HEK293T (cell line): Measurements from ENCODE around the gene CNTNAP1.
A peak's percentile ranks its signal among the peaks of the same experiment; 100 is the strongest.

ENCODE experiments used
- CTCF ChIA-PET: fragments of 350-600 bp; formaldehyde crosslinking; extraction: SDS; loops from one replicate; lab custom pipeline; 2021; ENCODE audit warnings: antibody characterized with exemption, inconsistent platforms; lab: Yijun Ruan, JAX
- POLR2A ChIA-PET: fragments of 350-600 bp; formaldehyde crosslinking; extraction: SDS; loops from one replicate; lab custom pipeline; 2020; ENCODE audit warnings: antibody characterized with exemption, inconsistent platforms; lab: Yijun Ruan, JAX
- DNase-seq: peaks from one replicate; pipeline ENCODE4 v3.0.0; 2012; ENCODE audit warnings: mixed read lengths; ENCODE audit errors: extremely low spot score
- ARNT ChIP-seq: fragments of 450-650 bp; IDR thresholded peaks from 2 replicates; pipeline ENCODE4 v1.6.1; 2017; ENCODE audit warnings: mild to moderate bottlenecking
- BHLHE40 ChIP-seq: fragments of 450-650 bp; IDR thresholded peaks from 2 replicates; pipeline ENCODE4 v1.6.1; 2016; ENCODE audit warnings: mild to moderate bottlenecking, moderate library complexity, borderline replicate concordance
- CTBP1 ChIP-seq: fragments of 450-650 bp; IDR thresholded peaks from 2 replicates; pipeline ENCODE4 v1.6.1; 2016; ENCODE audit warnings: borderline replicate concordance
- ELF4 ChIP-seq: fragments of 450-650 bp; IDR thresholded peaks from 2 replicates; pipeline ENCODE4 v1.6.1; 2017; ENCODE audit warnings: antibody characterized with exemption
- FOXA1 ChIP-seq: fragments of 450-650 bp; IDR thresholded peaks from 2 replicates; pipeline ENCODE4 v1.6.1; 2016; ENCODE audit warnings: mild to moderate bottlenecking
- FOXM1 ChIP-seq: fragments of 450-650 bp; IDR thresholded peaks from 2 replicates; pipeline ENCODE4 v1.6.1; 2017; ENCODE audit warnings: mild to moderate bottlenecking, borderline replicate concordance
- HDGF ChIP-seq: fragments of 450-650 bp; IDR thresholded peaks from 2 replicates; pipeline ENCODE4 v1.6.1; 2017; ENCODE audit warnings: antibody characterized with exemption, borderline replicate concordance
- L3MBTL2 ChIP-seq: fragments of 450-650 bp; conservative IDR thresholded peaks from 2 replicates; pipeline ENCODE4 v1.6.1; 2016; ENCODE audit warnings: mild to moderate bottlenecking
- NFRKB ChIP-seq: fragments of 450-650 bp; IDR thresholded peaks from 2 replicates; pipeline ENCODE4 v1.6.1; 2016; ENCODE audit warnings: mild to moderate bottlenecking, moderate library complexity
- SP1 ChIP-seq: fragments of 450-650 bp; IDR thresholded peaks from 2 replicates; pipeline ENCODE4 v1.6.1; 2017
- SUZ12 ChIP-seq: fragments of 450-650 bp; IDR thresholded peaks from 2 replicates; pipeline ENCODE4 v1.6.1; 2016; ENCODE audit warnings: mild to moderate bottlenecking
- ZNF384 ChIP-seq: fragments of 450-650 bp; IDR thresholded peaks from 2 replicates; pipeline ENCODE4 v1.6.1; 2016
- TF ChIP-seq, protein P1 (sequence below): fragments of 450-650 bp; IDR thresholded peaks from 2 replicates; pipeline ENCODE4 v1.6.1; 2016

Gene CNTNAP1

GRCh38 chr17:42677012-42677857 lies 5.1 kb upstream of the CNTNAP1 start:
- CTCF ChIA-PET, result interaction anchor here (0.7 to 2.2 kb wide), 4 partner anchors 14 to 99 kb away, joined by 3 to 11 read pairs (median 4); partner anchors contain the start of genes PSMC3IP and TUBG2
- POLR2A ChIA-PET, result interaction anchor here (0.6 to 6.5 kb wide), 17 partner anchors 12 to 692 kb away, joined by 3 to 122 read pairs (median 5); partner anchors contain the start of genes BECN1, MLX, PSMC3IP and RETREG3

DNA sequence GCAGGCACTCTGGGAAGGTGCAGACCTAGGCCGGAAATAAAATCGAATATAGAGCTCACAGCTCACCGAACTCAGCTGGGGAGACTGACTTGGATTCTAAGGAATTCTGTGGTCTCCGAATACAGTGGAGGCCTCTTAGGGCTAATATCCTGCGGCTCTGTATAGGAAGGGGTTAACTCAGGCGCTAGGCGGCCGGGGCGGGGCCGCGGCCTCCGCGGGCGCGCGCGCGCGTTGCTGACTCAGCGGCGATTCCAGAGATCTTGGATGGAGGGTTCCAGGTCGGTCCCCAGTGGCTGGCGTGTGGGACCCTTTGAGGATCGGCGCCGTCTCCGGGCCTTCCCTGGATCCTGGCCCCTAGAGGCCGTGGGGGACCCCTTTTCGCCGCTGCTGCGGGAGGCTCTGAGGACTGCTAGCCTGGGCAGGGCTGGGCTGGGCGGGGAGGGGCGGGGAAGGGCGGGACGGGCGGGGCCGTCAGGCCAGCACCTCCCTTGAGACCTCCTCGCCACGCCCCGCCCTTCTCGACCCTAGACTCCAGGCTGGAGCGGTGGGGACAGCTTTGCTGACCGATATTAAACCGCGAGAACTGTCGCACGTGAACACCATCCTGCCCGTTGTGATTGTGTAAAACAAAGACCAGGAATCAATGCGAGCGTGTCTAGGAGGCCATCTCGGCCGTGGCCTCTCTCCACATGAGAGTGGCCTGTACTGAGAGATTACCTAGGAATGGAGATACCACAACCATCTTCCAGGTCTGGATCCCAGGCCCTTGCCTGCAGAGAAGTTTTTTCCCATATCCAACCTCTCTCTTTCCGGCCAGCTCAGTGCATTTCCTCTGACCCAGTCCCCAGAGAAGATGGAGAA lies 4.2 kb upstream of the CNTNAP1 start:
- TF ChIP-seq HDGF (no peak), BHLHE40 (no peak), NFRKB (no peak), SP1 (no peak), ELF4 (no peak), ZNF384 (no peak), L3MBTL2 (0 out of 2 replicates have a peak, but pooled peaks have one; percentile 19), FOXA1 (no peak), FOXM1 (0 out of 2 replicates have a peak, but pooled peaks have one; percentile 54), ARNT (no peak), CTBP1 (no peak)
- TF ChIP-seq, protein P1, sequence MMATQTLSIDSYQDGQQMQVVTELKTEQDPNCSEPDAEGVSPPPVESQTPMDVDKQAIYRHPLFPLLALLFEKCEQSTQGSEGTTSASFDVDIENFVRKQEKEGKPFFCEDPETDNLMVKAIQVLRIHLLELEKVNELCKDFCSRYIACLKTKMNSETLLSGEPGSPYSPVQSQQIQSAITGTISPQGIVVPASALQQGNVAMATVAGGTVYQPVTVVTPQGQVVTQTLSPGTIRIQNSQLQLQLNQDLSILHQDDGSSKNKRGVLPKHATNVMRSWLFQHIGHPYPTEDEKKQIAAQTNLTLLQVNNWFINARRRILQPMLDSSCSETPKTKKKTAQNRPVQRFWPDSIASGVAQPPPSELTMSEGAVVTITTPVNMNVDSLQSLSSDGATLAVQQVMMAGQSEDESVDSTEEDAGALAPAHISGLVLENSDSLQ, result no peak
- ChIA-PET POLR2A (interaction anchor here (0.6 to 6.5 kb wide), 25 partner anchors 9 to 691 kb away, joined by 3 to 122 read pairs (median 5); partner anchors contain the start of genes DNAJC7, MLX, PSMC3IP and RETREG3), CTCF (interaction anchor here (0.7 to 3.9 kb wide), 3 partner anchors 13 to 100 kb away, joined by 3 to 43 read pairs (median 4); partner anchors contain the start of genes PSMC3IP, RETREG3 and TUBG1)
- peak; percentile 78 for DNase-seq

More at GRCh38 chr17:42677012-42677857, 5.1 kb upstream of the CNTNAP1 start:
- peak; percentile 96 for DNase-seq
- no peak for TF ChIP-seq ARNT
- TF ChIP-seq, protein P1, result peak; percentile 62

GRCh38 chr17:42678951-42679491 lies 3.3 kb upstream of the CNTNAP1 start:
- ChIA-PET CTCF (interaction anchor here (0.9 to 3.9 kb wide), 4 partner anchors 28 to 121 kb away, joined by 4 to 43 read pairs (median 4); partner anchors contain the start of genes PSMC3IP, RETREG3 and TUBG1), POLR2A (interaction anchor here (0.6 to 6.5 kb wide), 28 partner anchors 8 to 690 kb away, joined by 3 to 122 read pairs (median 5); partner anchors contain the start of genes COA3, MLX, PSMC3IP and RETREG3)
- no peak for DNase-seq
- no peak for TF ChIP-seq ZNF384

- TF ChIP-seq, protein P1, result no peak
- TF ChIP-seq SUZ12 (no peak), L3MBTL2 (peak; percentile 88), CTBP1 (peak; percentile 31; the same call in 1 of the 2 replicates)
- ChIA-PET CTCF (interaction anchor here (0.6 to 3.9 kb wide), 16 partner anchors 14 to 221 kb away, joined by 3 to 43 read pairs (median 4); partner anchors contain the start of genes G6PC1, PSMC3IP, RETREG3 and TUBG1), POLR2A (interaction anchor here (0.6 to 6.5 kb wide), 27 partner anchors 10 to 689 kb away, joined by 3 to 122 read pairs (median 4); partner anchors contain the start of genes COA3, MLX, NAGLU and PSMC3IP)
- peak; percentile 76 for DNase-seq
These were observed 2.6 kb upstream of the CNTNAP1 start for GRCh38 chr17:42679492-42680330.

GRCh38 chr17:42680331-42680808 lies 2.0 kb upstream of the CNTNAP1 start:
- ChIA-PET POLR2A (interaction anchor here (0.7 to 6.5 kb wide), 14 partner anchors 10 to 688 kb away, joined by 3 to 122 read pairs (median 4); partner anchors contain the start of genes MLX, NAGLU, PSMC3IP and RETREG3), CTCF (interaction anchor here (0.5 to 3.9 kb wide), 15 partner anchors 10 to 220 kb away, joined by 3 to 43 read pairs (median 3); partner anchors contain the start of genes G6PC1, NAGLU and PSMC3IP)
- no peak for TF ChIP-seq L3MBTL2
- TF ChIP-seq HDGF, result no peak
- DNase-seq, result no peak
